H1 (cell line): ENCODE data around the gene CHRNG. TPM values are rescaled to one million over a fixed set of nuclear protein-coding genes. Genes with fewer than 3 reads are reported as not detected.

Source experiments
- CEBPB ChIP-seq: IDR thresholded peaks from 2 replicates; pipeline ENCODE4 v1.6.1; 2012; ENCODE audit warnings: low read depth, low read length
- CHD2 ChIP-seq: IDR thresholded peaks from 2 replicates; pipeline ENCODE4 v1.6.1; 2012; ENCODE audit warnings: low read length, improper control_type of control experiment
- KDM1A ChIP-seq: fragments of 200-600, 300-600 bp; sonication (generic); IDR thresholded peaks from 2 replicates; pipeline ENCODE4 v1.7.1; 2016; ENCODE audit warnings: mild to moderate bottlenecking, low read length, borderline replicate concordance
- POU5F1 ChIP-seq: IDR thresholded peaks from 2 replicates; pipeline ENCODE4 v1.6.1; 2011; ENCODE audit warnings: low read depth, mild to moderate bottlenecking, low read length, moderate library complexity
- SAP30 ChIP-seq: fragments of 300-600 bp; sonication (generic); IDR thresholded peaks from 2 replicates; pipeline ENCODE4 v1.7.1; 2012; ENCODE audit warnings: low read length, moderate library complexity, mild to moderate bottlenecking, inconsistent platforms; ENCODE audit not compliant: insufficient read depth, insufficient replicate concordance
- SIRT6 ChIP-seq: IDR thresholded peaks from one replicate; pipeline ENCODE4 v1.7.1; 2012; ENCODE audit warnings: low read length, inconsistent platforms
- TCF12 ChIP-seq: IDR thresholded peaks from 2 replicates; pipeline ENCODE4 v1.6.1; 2011; ENCODE audit warnings: low read depth, mild to moderate bottlenecking, low read length
- TEAD4 ChIP-seq: IDR thresholded peaks from 2 replicates; pipeline ENCODE4 v1.6.1; 2012; ENCODE audit warnings: low read depth, low read length, inconsistent platforms, mixed read lengths
- polyA plus RNA-seq, 7 experiments: library from polyadenylated mRNA; depleted of rRNA in 3 of 7; stranded (reverse) in 5 of 7; unstranded in 2 of 7; fragments of >200 nt in 5 of 7; fragments of 200-250 nt in 2 of 7; gene quantifications; 1 replicate in 5 of 7; 2 replicates in 1 of 7; 4 replicates in 1 of 7; pipeline versions ENCODE4 v1.2.1 to v1.2.3, GENCODE V29; 2011 to 2013; ENCODE audit warnings: missing spikeins in 2 of 7, mixed read lengths in 2 of 7
- total RNA-seq: library from RNA; stranded (reverse); fragmentation: NEBNext Ultra II Directional; extraction: Animal tissue kit (Norgen Biotek cat#: 25700); gene quantifications from 2 replicates; pipeline ENCODE4 v1.2.1, GENCODE V29; 2021

CHRNG gene
- total and polyA plus RNA-seq, 2 of the 8 experiments (the other 6 are each of a cell fraction or from before 2014, with no cell fraction given) = 0.05 TPM; not detected in 1

GRCh38 chr2:232525791-232526371 is 13.6 kb upstream of the CHRNG start, which contains the start of gene CHRND (continued):
- no peak for TF ChIP-seq KDM1A
- no peak for TF ChIP-seq SIRT6
- TF ChIP-seq CEBPB = no peak
- TF ChIP-seq TEAD4 = no peak
- no peak for TF ChIP-seq CHD2
- TF ChIP-seq TCF12 = no peak
- TF ChIP-seq SAP30 = no peak
- TF ChIP-seq POU5F1 = no peak
